NCI-H1930 (cell line): ENCODE data around the gene HDHD5.

Experiments
- DNase-seq, 2 experiments: peaks; one replicate each; lab custom pipeline; 2025; lab: John Stamatoyannopoulos, UW

HDHD5 gene

GRCh38 chr22:17120281-17120680, 38.8 kb downstream of the HDHD5 start:
- DNase-seq = no peak

- peak; percentile 26 to 28 for DNase-seq
Measured at GRCh38 chr22:17119481-17120202, 39.4 kb downstream of the HDHD5 start.

- no peak for DNase-seq
Measured at GRCh38 chr22:17118342-17118741, 40.7 kb downstream of the HDHD5 start.

GRCh38 chr22:17117890-17118289, 41.2 kb downstream of the HDHD5 start:
- DNase-seq = no peak

GRCh38 chr22:17117400-17117799, 41.7 kb downstream of the HDHD5 start:
- DNase-seq = no peak

GRCh38 chr22:17116572-17117330, 42.3 kb downstream of the HDHD5 start:
- DNase-seq = no peak

- no peak for DNase-seq
Measured at GRCh38 chr22:17115945-17116565, 43.0 kb downstream of the HDHD5 start.

- DNase-seq = no peak
Measured at GRCh38 chr22:17115236-17115635, 43.8 kb downstream of the HDHD5 start.

- DNase-seq = no peak
Measured at GRCh38 chr22:17114898-17115235, 44.2 kb downstream of the HDHD5 start.

- no peak for DNase-seq
Measured at GRCh38 chr22:17114173-17114897, 44.7 kb downstream of the HDHD5 start.

- no peak for DNase-seq
Measured at GRCh38 chr22:17113600-17113999, 45.5 kb downstream of the HDHD5 start.

- DNase-seq = no peak
Measured at GRCh38 chr22:17112491-17113042, 46.5 kb downstream of the HDHD5 start.

- DNase-seq = no peak
Measured at GRCh38 chr22:17110791-17111550, 48.1 kb downstream of the HDHD5 start.

- no peak for DNase-seq
Measured at GRCh38 chr22:17109976-17110375, 49.1 kb downstream of the HDHD5 start.

- DNase-seq = no peak
Measured at GRCh38 chr22:17109113-17109865, 49.8 kb downstream of the HDHD5 start.

GRCh38 chr22:17108256-17109112, 50.6 kb downstream of the HDHD5 start:
- no peak for DNase-seq

GRCh38 chr22:17107547-17107810, 51.6 kb downstream of the HDHD5 start:
- DNase-seq = no peak

- DNase-seq = no peak
Measured at GRCh38 chr22:17106785-17107546, 52.1 kb downstream of the HDHD5 start.

GRCh38 chr22:17106161-17106784, 52.8 kb downstream of the HDHD5 start:
- no peak for DNase-seq
